CD4-positive, alpha-beta T cell treated with Interleukin-15 for 1 hour (primary cell): ENCODE results near the gene EDN3.

Experiments used
- DNase-seq: peaks from one replicate; pipeline ENCODE4 v3.0.0-alpha.2; 2020

The EDN3 gene

GRCh38 chr20:59365611-59366285 is 65.3 kb downstream of the EDN3 start:
- DNase-seq: no peak

DNA sequence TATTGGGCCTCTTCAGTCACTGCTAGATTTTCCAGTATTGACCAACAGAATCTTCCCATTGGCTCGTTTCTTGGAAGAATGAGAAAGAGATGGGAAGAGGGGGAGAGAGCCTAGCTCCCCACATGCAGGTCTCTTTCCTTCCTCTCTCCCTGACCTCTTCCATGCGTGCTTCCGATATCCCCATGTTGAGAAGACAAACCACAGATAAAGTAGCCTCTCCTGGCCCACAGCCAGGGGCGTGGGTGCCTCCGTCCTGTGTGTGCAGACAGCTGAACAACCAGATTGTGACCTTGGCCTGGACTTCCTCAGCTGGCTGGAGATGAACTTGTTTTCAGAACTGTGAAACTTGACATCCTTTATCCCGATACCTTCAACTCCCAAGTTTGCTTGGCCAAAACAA is 71.0 kb downstream of the EDN3 start:
- no peak for DNase-seq

- DNase-seq: no peak
Measured at GRCh38 chr20:59374261-59374660, 73.8 kb downstream of the EDN3 start.

- no peak for DNase-seq
Measured at GRCh38 chr20:59375541-59375940, 75.1 kb downstream of the EDN3 start.
